Neural cell (in vitro differentiated cells): ENCODE results near the gene TNIP1. TPM values are rescaled to one million over a fixed set of nuclear protein-coding genes. Genes with fewer than 3 reads are reported as not detected.

ENCODE experiments used
- H2AFZ ChIP-seq: fragments of 200-600, 300-800 bp; sonication (generic), shearing (Covaris generic); 2 replicates; pipeline ENCODE4 v1.6.0; 2014; ENCODE audit warnings: low read depth, mild to moderate bottlenecking, antibody characterized with exemption, low read length, moderate library complexity
- H3F3A ChIP-seq: fragments of 200-600 bp; shearing (Covaris generic); 2 replicates; pipeline ENCODE4 v1.6.1; 2016; ENCODE audit warnings: mild to moderate bottlenecking, moderate library complexity, mixed read lengths, antibody characterized with exemption, low read length; ENCODE audit not compliant: insufficient read depth, poor library complexity, severe bottlenecking
- H3K27ac ChIP-seq: fragments of 200-600, 300-800 bp; sonication (generic), shearing (Covaris generic); 2 replicates; pipeline ENCODE4 v1.5.1; 2014; ENCODE audit warnings: mild to moderate bottlenecking, low read length, moderate library complexity
- H3K27me3 ChIP-seq: fragments of 300-800, 200-600 bp; sonication (generic), shearing (Covaris generic); 2 replicates; pipeline ENCODE4 v1.6.0; 2014; ENCODE audit warnings: mild to moderate bottlenecking, low read depth, low read length, moderate library complexity; ENCODE audit not compliant: insufficient read depth
- H3K36me3 ChIP-seq: fragments of 300-800, 200-600 bp; sonication (generic), shearing (Covaris generic); 2 replicates; pipeline ENCODE4 v1.5.1; 2014; ENCODE audit warnings: mild to moderate bottlenecking, antibody characterized with exemption, low read length, moderate library complexity; ENCODE audit not compliant: insufficient read depth
- H3K4me2 ChIP-seq: fragments of 300-800, 200-600 bp; sonication (generic), shearing (Covaris generic); 2 replicates; pipeline ENCODE4 v1.6.0; 2014; ENCODE audit warnings: mild to moderate bottlenecking, low read length
- H3K4me3 ChIP-seq: fragments of 300-800, 200-600 bp; sonication (generic), shearing (Covaris generic); 2 replicates; pipeline ENCODE4 v1.5.1; 2014; ENCODE audit warnings: mild to moderate bottlenecking, low read length, moderate library complexity
- H3K79me2 ChIP-seq: fragments of 200-600 bp; shearing (Covaris generic); replicated peaks from 2 replicates; pipeline ENCODE4 v1.6.0; 2014; ENCODE audit warnings: mild to moderate bottlenecking, low read length, moderate library complexity; ENCODE audit not compliant: insufficient read depth
- H3K9ac ChIP-seq: fragments of 300-800, 200-600 bp; sonication (generic), shearing (Covaris generic); 2 replicates; pipeline ENCODE4 v1.6.1; 2016; ENCODE audit warnings: mild to moderate bottlenecking, low read length, mixed read lengths
- H3K9me2 ChIP-seq: fragments of 200-600 bp; shearing (Covaris generic); 2 replicates; pipeline ENCODE4 v1.6.1; 2016; ENCODE audit warnings: mild to moderate bottlenecking, low read length, mixed read lengths; ENCODE audit not compliant: insufficient read depth
- H3K9me3 ChIP-seq: fragments of 200-600, 300-800 bp; sonication (generic), shearing (Covaris generic); 2 replicates; pipeline ENCODE4 v1.6.1; 2016; ENCODE audit warnings: mild to moderate bottlenecking, mixed run types, low read length, moderate library complexity, mixed read lengths
- H4K20me1 ChIP-seq: fragments of 200-600 bp; shearing (Covaris generic); 2 replicates; pipeline ENCODE4 v1.6.1; 2016; ENCODE audit warnings: mild to moderate bottlenecking, mixed run types; ENCODE audit not compliant: insufficient read depth
- CTCF ChIP-seq: fragments of 450-650 bp; IDR thresholded peaks from 2 replicates; pipeline ENCODE4 v1.5.1; 2014; ENCODE audit warnings: antibody characterized with exemption, mild to moderate bottlenecking, moderate library complexity; ENCODE audit not compliant: poor library complexity, severe bottlenecking
- EP300 ChIP-seq: fragments of 450-650 bp; conservative IDR thresholded peaks from 2 replicates; pipeline ENCODE4 v1.6.1; 2014; ENCODE audit warnings: antibody characterized with exemption, mild to moderate bottlenecking, moderate library complexity; ENCODE audit not compliant: poor library complexity, severe bottlenecking
- EZH2 ChIP-seq: fragments of 200-600, 300-800 bp; shearing (Covaris generic), sonication (generic); IDR thresholded peaks from 2 replicates; pipeline ENCODE4 v1.6.1; 2014; ENCODE audit warnings: antibody characterized with exemption, low read length, borderline replicate concordance, mild to moderate bottlenecking; ENCODE audit not compliant: insufficient read depth, poor library complexity, severe bottlenecking
- MXI1 ChIP-seq: fragments of 450-650 bp; conservative IDR thresholded peaks from 2 replicates; pipeline ENCODE4 v1.6.1; 2014; ENCODE audit warnings: antibody characterized with exemption, mild to moderate bottlenecking; ENCODE audit not compliant: poor library complexity, severe bottlenecking
- POLR2AphosphoS5 ChIP-seq: IDR thresholded peaks from 2 replicates; pipeline ENCODE4 v1.6.1; 2012
- RAD21 ChIP-seq: fragments of 450-650 bp; conservative IDR thresholded peaks from 2 replicates; pipeline ENCODE4 v1.6.1; 2014; ENCODE audit warnings: antibody characterized with exemption, mild to moderate bottlenecking, moderate library complexity
- SMC3 ChIP-seq: fragments of 450-650 bp; conservative IDR thresholded peaks from 2 replicates; pipeline ENCODE4 v1.6.1; 2014; ENCODE audit warnings: antibody characterized with exemption, mild to moderate bottlenecking, moderate library complexity; ENCODE audit not compliant: poor library complexity
- TAF1 ChIP-seq: IDR thresholded peaks from 2 replicates; pipeline ENCODE4 v1.6.1; 2012; ENCODE audit warnings: low read depth
- polyA plus RNA-seq: library from polyadenylated mRNA; depleted of rRNA; stranded (reverse); fragments of >200 nt; gene quantifications from 2 replicates; pipeline ENCODE4 v1.2.3, GENCODE V29; 2014
- TF ChIP-seq, protein P1 (sequence below): IDR thresholded peaks from 2 replicates; pipeline ENCODE4 v1.6.1; 2012; ENCODE audit warnings: borderline replicate concordance

Gene TNIP1
- polyA plus RNA-seq, 1 donor from 2014 or later = 3.3 TPM

- Histone ChIP-seq H2AFZ (no peak overlapping the region), H4K20me1 (no peaks in the 10 kb centered on the region), H3K36me3 (no peaks in the 10 kb centered on the region), H3K79me2 (no peaks in the 10 kb centered on the region), H3K9ac (no peak overlapping the region), H3K4me2 (no peak overlapping the region), H3K4me3 (no peak overlapping the region), H3K27ac (no peak overlapping the region), H3F3A (no peaks in the 10 kb centered on the region), H3K9me2 (no peaks in the 10 kb centered on the region), H3K27me3 (no peaks in the 10 kb centered on the region), H3K9me3 (no peaks in the 10 kb centered on the region)
- TF ChIP-seq, protein P1, sequence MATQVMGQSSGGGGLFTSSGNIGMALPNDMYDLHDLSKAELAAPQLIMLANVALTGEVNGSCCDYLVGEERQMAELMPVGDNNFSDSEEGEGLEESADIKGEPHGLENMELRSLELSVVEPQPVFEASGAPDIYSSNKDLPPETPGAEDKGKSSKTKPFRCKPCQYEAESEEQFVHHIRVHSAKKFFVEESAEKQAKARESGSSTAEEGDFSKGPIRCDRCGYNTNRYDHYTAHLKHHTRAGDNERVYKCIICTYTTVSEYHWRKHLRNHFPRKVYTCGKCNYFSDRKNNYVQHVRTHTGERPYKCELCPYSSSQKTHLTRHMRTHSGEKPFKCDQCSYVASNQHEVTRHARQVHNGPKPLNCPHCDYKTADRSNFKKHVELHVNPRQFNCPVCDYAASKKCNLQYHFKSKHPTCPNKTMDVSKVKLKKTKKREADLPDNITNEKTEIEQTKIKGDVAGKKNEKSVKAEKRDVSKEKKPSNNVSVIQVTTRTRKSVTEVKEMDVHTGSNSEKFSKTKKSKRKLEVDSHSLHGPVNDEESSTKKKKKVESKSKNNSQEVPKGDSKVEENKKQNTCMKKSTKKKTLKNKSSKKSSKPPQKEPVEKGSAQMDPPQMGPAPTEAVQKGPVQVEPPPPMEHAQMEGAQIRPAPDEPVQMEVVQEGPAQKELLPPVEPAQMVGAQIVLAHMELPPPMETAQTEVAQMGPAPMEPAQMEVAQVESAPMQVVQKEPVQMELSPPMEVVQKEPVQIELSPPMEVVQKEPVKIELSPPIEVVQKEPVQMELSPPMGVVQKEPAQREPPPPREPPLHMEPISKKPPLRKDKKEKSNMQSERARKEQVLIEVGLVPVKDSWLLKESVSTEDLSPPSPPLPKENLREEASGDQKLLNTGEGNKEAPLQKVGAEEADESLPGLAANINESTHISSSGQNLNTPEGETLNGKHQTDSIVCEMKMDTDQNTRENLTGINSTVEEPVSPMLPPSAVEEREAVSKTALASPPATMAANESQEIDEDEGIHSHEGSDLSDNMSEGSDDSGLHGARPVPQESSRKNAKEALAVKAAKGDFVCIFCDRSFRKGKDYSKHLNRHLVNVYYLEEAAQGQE = no peak
- TF ChIP-seq RAD21 = no peak
- TF ChIP-seq EP300 = no peak
- TF ChIP-seq POLR2AphosphoS5 = no peak
- no peak for TF ChIP-seq SMC3
- no peak for TF ChIP-seq MXI1
- TF ChIP-seq TAF1 = no peak
- TF ChIP-seq EZH2 = no peak
- no peak for TF ChIP-seq CTCF
Observed at GRCh38 chr5:151095341-151096000, 14.6 kb upstream of the TNIP1 start.

DNA sequence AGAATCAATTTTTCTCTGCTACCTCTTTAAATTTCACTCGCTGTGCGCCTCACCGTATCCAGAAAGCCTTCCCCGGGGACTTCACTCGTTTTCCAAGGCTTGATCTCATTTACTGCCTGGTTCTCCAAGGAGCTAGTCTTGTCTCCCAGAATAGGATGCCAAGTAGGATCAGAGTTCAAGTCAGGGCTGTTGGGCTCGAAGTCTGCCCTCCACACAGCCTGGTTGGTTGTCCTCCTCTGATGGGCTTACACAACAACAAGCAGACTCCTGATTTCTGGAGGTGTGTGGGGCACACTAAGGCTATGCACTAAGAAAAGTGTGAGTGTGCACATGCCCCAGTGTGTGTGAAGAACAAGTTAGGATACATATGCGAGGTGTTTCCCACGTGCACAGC lies 14.0 kb upstream of the TNIP1 start:
- TF ChIP-seq POLR2AphosphoS5 (no peak), EP300 (no peak), CTCF (no peak), TAF1 (no peak), RAD21 (no peak), SMC3 (no peak), EZH2 (no peak), MXI1 (no peak)
- TF ChIP-seq, protein P1 = no peak
- H3K9ac ChIP-seq = no peak overlapping the region

More for the DNA sequence above, 14.0 kb upstream of the TNIP1 start:
- Histone ChIP-seq H3K9me2 (no peaks in the 10 kb centered on the region), H2AFZ (no peak overlapping the region), H3K9me3 (no peaks in the 10 kb centered on the region), H4K20me1 (no peaks in the 10 kb centered on the region), H3K4me2 (no peak overlapping the region), H3K36me3 (no peaks in the 10 kb centered on the region), H3F3A (no peaks in the 10 kb centered on the region), H3K79me2 (no peaks in the 10 kb centered on the region), H3K4me3 (no peak overlapping the region), H3K27me3 (no peaks in the 10 kb centered on the region), H3K27ac (no peak overlapping the region)
